GM21528 (cell line): ENCODE data around the gene ITPR2.
"Not testable (repeated sequence)": the region's sequence is repeated elsewhere in the genome, so short reads cannot be mapped to it uniquely, and the experiment has no call there.

Experiments
- ATAC-seq: cut with Tn5 transposase; IDR thresholded peaks from one replicate; pipeline ENCODE4 v1.9.1; 2021; ENCODE audit warnings: mild to moderate bottlenecking, moderate library complexity; ENCODE audit not compliant: unreplicated experiment, low FRiP score

The ITPR2 gene

DNA sequence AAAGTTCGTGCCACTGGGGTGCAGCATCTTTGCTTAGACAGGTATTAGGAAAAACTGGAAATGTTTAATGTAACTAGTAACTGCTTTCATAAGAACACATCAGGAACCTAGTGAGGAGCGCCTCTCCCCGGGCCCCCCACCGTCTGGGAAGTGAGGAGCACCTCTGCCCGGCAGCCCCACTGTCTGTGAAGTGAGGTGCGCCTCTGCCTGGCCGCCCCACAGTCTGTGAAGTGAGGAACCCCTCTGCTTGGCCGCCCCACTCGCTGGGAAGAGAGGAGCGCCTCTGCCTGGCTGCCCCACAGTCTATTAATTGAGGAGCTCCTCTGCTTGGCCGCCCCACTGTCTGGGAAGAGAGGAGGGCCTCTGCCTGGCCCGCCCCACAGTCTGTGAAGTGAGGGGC lies 224.7 kb downstream of the ITPR2 start:
- no peak for ATAC-seq

GRCh38 chr12:26606911-26607310 lies 226.1 kb downstream of the ITPR2 start:
- no peak for ATAC-seq

- ATAC-seq, result not testable (repeated sequence)
Observed at GRCh38 chr12:26604813-26605212, 228.2 kb downstream of the ITPR2 start.

- no peak for ATAC-seq
Observed at GRCh38 chr12:26599096-26599695, 233.8 kb downstream of the ITPR2 start.

- no peak for ATAC-seq
Observed at GRCh38 chr12:26595806-26596205, 237.2 kb downstream of the ITPR2 start.

DNA sequence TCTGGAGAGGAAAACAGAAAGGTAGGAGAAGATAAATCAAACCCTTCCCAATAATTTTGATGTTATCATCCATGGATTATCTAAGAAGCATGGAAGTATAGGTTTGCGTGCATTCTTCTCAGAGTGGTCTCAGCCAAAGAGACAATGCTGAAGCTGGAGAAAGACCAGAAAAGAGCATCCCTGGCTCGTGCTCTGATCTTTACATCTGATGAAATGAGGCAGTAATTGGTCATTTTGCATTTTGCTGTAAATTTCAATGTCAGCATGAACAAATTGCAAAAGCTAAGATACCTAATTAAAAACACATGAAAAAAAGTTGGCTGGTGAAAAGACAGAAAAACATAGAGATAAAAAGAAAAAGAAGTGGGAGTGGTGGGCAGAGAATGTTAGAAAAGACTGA lies 252.4 kb downstream of the ITPR2 start:
- ATAC-seq, result no peak

- no peak for ATAC-seq
Observed at GRCh38 chr12:26576266-26576665, 256.7 kb downstream of the ITPR2 start.

DNA sequence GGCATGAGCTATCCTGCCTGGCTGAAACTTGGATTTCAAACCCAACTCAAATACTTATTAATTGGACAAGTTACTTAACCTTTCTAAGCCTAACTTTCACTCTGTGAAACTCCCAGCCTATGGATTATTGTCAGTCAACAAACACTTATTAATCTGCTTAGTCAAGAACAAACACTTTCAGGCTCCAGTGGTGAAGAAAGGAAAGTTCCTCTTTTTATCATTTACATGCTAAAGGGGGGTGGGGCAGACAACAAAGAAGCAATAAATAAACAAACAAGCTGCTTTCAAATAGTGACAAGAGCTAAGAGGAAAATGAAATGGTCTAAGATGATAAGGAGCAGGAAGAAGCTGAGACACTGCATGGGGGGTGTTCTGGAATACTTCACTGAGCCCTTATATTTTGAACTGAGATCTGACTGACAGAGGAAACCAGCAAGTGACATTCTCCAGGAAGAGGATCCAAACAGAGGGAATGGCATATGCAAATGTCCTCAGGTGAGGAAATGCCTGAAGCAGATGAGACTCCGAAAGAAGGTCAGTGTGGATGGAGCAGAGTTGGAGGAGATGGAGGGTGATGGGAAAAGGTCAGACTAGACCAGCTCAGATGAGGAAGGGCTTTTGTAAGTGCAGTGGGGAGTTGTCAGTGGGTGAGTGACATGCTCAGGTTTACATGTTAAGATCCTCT lies 259.6 kb downstream of the ITPR2 start:
- ATAC-seq, result no peak

DNA sequence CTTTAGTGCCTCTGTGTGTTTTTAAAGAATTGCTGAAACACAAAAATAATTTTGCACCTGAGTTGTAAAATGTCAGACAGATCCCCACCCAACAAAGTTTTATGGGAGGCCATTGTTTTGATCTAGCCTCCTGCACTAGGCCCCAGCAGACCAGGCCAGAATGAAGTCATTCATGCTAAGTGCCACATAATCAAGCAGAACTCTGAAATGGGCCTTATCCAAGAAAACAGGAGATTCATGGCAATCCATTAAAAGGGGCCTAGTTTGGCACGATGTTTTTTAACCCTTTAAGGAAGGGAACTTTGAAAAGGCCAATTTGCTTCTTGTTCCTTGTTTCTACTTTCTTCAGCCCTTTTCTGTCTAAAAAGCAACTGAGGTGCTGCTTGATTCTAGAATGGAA lies 260.9 kb downstream of the ITPR2 start:
- ATAC-seq, result no peak

DNA sequence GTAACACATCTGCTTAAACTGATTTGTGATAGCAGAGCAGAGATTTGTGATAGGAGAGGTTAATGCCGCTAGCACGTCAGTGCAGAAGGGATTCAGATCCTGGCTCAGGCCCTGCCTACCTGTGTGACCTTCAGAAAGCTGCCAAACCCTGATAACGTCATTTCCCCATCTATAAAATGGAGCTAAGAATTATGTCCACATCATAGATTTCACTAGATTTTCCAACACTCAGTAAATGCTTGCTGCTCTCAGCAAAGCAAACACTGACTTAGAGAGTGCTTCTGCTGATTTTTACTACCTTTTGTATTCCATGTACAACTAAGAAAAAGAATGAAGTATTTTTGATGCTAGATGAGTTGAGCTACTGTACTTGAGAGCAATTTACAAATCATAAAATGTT lies 261.4 kb downstream of the ITPR2 start:
- no peak for ATAC-seq

DNA sequence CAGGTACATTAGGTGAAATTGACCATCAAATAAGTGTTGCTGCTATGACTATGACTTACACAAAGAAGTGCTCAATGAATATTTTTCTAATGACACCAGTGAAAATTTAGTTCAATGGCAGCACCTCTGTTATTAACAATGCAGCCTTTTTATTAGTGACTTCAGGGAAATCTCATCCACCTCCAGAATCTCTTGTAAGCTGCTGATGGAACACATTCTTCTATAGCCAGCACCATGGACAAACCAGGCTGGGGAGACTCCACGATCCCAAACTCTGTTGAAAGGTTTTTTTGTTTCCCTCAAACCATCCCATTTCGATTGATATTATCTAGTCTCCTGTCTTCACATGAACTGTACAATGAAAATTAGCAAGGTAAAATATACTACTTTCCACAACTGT lies 265.9 kb downstream of the ITPR2 start:
- ATAC-seq, result no peak

DNA sequence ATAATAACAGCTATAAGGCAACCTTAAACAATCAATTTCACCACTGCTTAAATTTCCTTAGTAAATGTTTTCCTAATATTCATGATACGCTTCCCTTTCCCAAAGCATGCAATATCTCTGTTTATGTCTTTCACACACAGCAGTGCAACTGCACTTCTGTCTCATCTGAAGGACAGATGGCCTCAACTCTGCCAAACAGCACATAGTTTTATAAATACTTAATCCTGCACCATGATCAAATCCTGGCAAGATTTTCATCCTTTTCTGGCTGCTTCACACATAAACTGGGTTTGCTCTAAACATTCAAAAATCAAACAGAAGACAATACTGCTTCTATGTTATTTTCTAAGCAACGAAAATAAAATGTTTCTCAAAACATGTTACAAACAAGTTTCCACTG lies 266.3 kb downstream of the ITPR2 start:
- ATAC-seq, result no peak

- ATAC-seq, result no peak
Observed at GRCh38 chr12:26566186-26566585, 266.8 kb downstream of the ITPR2 start.

GRCh38 chr12:26564391-26564790 lies 268.6 kb downstream of the ITPR2 start:
- no peak for ATAC-seq

- no peak for ATAC-seq
Observed at GRCh38 chr12:26563552-26563951, 269.4 kb downstream of the ITPR2 start.

DNA sequence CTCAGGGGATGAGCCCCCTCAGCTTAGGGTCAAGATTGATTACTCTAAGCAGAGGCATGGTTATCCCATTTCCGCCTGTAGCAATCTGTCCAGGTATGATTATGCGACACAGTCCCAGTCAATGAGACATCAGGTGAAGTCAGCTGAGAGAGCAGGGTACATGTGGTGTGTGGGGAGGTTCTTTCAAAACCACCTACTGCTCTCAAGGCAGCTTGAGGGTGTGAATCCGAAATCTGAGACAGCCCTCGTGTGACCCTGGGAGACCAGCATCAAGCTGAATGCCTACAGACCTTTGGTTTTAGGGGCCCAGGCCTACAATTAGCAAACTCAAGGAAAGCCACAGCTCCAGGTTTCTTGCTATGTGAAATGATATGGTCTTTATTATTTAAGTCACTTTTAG lies 275.7 kb downstream of the ITPR2 start:
- ATAC-seq, result no peak

DNA sequence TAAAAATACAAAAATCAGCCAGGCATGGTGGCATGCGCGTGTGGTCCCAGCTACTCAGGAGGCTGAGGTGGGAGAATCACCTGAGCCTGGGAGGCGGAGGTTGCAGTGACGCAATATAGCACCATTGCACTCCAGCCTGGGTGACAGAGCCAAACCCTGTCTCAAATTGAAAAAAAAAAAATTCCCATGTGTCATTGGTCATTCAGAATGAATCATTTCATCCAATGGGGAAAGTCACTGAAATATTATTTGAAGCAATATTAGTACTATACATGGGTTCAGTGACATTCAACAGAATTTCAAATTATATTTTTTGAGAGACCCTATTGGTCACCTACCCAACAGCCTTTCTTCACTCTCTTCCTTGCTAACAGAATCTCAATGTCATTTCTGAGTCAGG lies 276.1 kb downstream of the ITPR2 start:
- ATAC-seq, result no peak

- ATAC-seq, result no peak
Observed at GRCh38 chr12:26555139-26555538, 277.9 kb downstream of the ITPR2 start.

GRCh38 chr12:26554332-26554731 lies 278.7 kb downstream of the ITPR2 start:
- ATAC-seq, result no peak

- no peak for ATAC-seq
Observed at GRCh38 chr12:26551385-26551784, 281.6 kb downstream of the ITPR2 start.

DNA sequence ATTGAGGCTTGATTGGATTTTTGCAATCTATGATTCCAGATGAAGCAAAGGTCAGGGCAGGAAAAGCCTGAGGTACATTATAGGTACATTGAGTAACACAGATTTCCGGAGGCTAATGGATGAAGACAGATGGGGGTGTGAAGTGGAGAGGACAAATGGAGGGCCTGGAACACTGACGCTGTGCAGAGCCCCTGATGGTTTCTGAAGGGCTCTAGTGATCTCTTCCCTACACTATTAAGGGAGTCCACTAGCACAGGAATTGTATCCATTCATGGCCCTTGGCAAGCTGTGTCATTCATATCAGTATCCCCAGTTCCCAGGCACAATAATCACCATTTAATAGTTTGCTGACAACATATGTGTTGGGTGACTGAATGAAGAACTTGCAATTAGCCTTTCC lies 284.8 kb downstream of the ITPR2 start:
- ATAC-seq, result no peak

- ATAC-seq, result no peak
Observed at GRCh38 chr12:26546535-26547314, 286.3 kb downstream of the ITPR2 start.
